Motor neuron (in vitro differentiated cells): ENCODE measurements around the gene GGT1. TPM values are rescaled to one million over a fixed set of nuclear protein-coding genes. Genes with fewer than 3 reads are reported as not detected.
"Not testable (repeated sequence)": the region's sequence is repeated elsewhere in the genome, so short reads cannot be mapped to it uniquely, and the experiment has no call there.

Source experiments
- ATAC-seq, 8 experiments: fragments of 200-7000 bp; cut with Tn5 transposase; replicated peaks in 6 of 8; 2 replicates each; pipeline ENCODE4 v1.8.0; 2021; ENCODE audit warnings: mild to moderate bottlenecking in 8 of 8, moderate library complexity in 8 of 8
- H3K27ac ChIP-seq, 2 donors: fragments of 250-450 bp; sonication (Bioruptor Pico); 2 replicates each; pipeline ENCODE4 v1.9.0; 2021; ENCODE audit warnings: antibody characterized with exemption in 2 of 2, mild to moderate bottlenecking in 2 of 2, moderate library complexity in 1 of 2
- H3K4me1 ChIP-seq, 2 donors: fragments of 250-450 bp; sonication (Bioruptor Pico); replicated peaks in 1 of 2; 2 replicates each; pipeline ENCODE4 v1.6.1; 2021; ENCODE audit warnings: antibody characterized with exemption in 2 of 2, mild to moderate bottlenecking in 2 of 2, moderate library complexity in 1 of 2
- H3K4me3 ChIP-seq, 5 donors: fragments of 250-450 bp; sonication (Bioruptor Pico); 2 replicates each; pipeline ENCODE4 v1.9.0; 2021; ENCODE audit warnings: antibody characterized with exemption in 5 of 5, mild to moderate bottlenecking in 5 of 5, moderate library complexity in 4 of 5
- WGBS, 10 experiments: fragments of 450-650 bp; shearing (Covaris generic); methylation state at CpG; one replicate each; pipeline ENCODE4 v1.0.0; 2022; 5-methylcytosine and 5-hydroxymethylcytosine counted together
- in situ Hi-C, 9 experiments: fragments of 400-800 bp; cut with MboI; loops; one replicate each; pipeline ENCODE4 v1.15.0; 2021; ENCODE audit warnings: low sequenced_read_pairs in 9 of 9, low pct_unique_long_range_greater_than_20kb in 2 of 9; ENCODE audit not compliant: unreplicated experiment in 9 of 9
- total RNA-seq, 8 experiments: library from RNA; unstranded; fragments of 300-600 nt; gene quantifications; 2 replicates each; pipeline versions ENCODE4 v1.2.3 to v1.2.4, GENCODE V29; 2022

GGT1 gene
- 1 to 10 TPM in 7 of 8 experiments, under 1 TPM in 1; 0.97 to 5.9 (median 1.9) TPM for total RNA-seq

DNA sequence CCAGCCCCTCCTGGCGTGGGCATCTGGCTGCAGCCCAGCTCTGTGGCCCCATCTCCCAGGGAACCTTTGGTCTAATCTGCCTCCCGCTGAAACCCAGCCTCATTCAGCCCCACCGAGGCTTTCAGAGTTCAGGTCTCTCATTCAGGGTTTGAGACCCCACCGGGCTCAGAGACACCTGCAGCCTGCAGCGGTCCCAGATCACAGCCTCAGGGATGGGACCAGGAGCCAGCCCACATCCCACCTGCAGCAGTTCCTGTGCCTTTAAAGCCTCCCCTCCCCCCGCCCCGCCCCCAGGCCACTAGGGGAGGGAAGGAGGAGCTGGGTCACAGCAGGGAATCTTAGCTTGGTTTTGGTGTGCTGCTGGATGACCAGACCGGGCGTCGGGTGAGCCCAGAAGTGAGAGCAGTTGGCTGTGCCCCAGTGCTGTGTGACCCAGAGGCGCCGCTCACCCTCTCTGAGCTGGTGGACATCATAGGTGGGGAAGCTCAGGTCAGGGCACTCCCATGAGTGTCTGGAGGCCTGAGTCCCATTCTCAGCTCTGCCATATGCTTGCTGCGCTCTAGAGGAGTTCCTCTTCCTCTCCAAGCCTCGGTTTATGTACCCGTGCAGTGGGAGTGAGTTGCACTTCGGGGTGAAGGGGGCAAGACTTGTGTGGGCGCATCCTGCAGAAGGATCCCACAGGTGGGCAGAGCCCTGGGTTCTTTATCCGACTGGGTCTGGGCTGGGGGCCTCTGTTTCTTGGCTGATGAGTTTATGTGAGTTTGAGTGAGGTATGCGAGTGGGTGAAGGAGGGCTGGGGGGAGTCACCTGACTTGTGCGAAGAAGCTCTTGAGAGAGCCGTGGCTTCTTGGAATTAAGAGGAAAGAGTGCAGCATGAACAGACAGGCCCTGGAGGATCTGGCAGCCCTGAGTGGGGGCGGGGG, at the start of gene GGT1:
Gene GGT1, plus strand, starts transcription at position 347 of the 923 bp plus-strand sequence. CDS start 7,889 bp downstream, outside the sequence.
- ATAC-seq, result peak in 4 of 8 experiments; percentile 1 to 25 (median 12)
- H3K27ac ChIP-seq, H3K4me3 ChIP-seq, in situ Hi-C loops, H3K4me1 ChIP-seq: not testable (repeated sequence)
- 100% methylated on average over 4 of the region's 22 CpGs; no CpG with 5 or more reads in 9 of the 10 experiments for WGBS, 10 experiments

DNA sequence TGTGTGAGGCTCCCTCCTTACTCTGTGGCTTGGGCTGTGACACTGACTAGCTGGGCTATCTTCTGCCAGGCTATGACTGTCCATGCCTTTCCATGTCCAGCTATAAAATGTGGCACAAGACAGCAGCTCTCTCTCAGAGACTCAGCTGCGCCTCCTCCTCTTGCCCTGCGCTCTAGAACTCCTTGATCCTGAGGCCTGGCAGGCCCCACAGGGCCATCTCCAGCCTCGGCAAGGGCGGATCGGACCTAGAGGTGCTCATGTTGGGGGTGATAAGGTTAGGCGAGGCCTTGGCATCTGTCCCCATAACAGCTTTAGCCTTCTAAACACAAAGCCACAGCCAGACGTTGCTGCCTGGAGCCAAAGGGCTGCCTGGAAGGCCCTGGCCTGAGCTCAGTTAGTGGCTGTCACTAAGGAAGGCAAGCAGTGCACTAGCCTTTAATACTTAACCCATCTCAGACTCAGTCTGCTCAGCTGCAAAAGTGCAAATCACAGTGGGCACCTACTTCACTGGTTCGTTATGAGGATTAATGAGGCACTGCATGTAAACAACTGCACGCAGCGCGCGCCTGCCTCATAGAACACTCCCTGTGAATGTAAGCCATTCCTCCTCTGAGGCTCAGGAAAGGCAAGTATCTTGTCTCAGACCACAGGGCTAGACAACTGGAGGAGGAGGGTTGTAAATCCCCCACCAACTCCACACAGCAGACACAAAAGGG, 49.2 kb upstream of the GGT1 start:
- no peak overlapping the region for H3K27ac ChIP-seq
- 33 to 69% (median 60%) methylated on average over 1 to 10 of the region's 12 CpGs; no CpG with 5 or more reads in 5 of the 10 experiments for WGBS, 10 experiments
- in situ Hi-C loops, result no loop called here
- ATAC-seq, result peak in 1 of 8 experiments; percentile 0
- peaks cover 12 to 19% of the 10 kb centered on the region in 2 donors for H3K4me1 ChIP-seq
- H3K4me3 ChIP-seq, result peak overlapping the region; percentile 74 to 99 (median 88)

DNA sequence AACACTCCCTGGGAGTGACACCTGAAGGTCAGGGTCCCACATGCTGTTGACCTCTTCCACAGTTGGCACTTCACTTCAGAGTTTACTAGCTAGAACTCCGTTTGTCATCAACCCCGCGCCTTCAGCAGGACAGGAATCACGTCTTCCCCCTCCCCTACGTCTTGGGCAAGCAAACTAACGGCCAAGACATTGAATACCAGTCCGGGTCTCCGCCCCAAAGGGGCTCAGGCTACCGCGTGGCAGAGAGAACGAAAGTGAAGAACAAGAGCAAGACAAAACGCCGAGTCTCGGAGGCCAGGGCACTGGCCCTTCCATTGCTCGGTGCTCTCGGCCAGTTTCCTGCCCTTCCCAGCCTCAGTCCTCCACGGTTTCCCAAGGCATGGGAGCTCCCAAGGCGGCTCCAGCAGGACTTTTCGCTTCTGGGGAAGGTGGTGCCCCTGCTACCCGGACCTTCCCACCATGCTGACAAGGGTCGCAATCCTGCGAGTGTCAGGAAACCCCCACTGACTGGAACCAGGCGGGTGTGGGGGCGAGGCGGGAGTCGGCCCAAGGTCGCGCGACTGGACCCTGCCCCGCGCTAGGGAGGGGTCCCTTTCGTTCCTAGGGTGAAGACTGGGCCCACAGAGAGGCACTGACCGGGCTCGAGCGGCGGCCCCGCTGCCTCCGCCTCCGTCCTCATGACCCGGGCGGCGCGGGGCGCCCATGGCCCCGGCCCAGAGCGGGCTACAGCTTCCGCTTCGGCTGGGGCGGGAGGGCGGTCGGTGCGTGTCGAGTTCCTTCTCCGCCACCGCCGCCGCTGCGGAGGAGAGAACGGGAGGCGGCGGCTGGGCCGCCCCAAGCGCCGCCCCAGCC, 48.5 kb upstream of the GGT1 start, which contains the start of gene GUCD1:
Gene GUCD1, minus strand, starts transcription at position 826 of the 852 bp plus-strand sequence. Its CDS starts 147 bp downstream, at position 679.
- peak within 1 kb of the TSS; percentile 83 to 91 for H3K27ac ChIP-seq
- 0 to 3% (median 0%) methylated on average over 4 to 10 of the region's 64 CpGs; no CpG with 5 or more reads in 4 of the 10 experiments for WGBS, 10 experiments
- H3K4me1 ChIP-seq, result peaks cover 12 to 19% of the 10 kb centered on the region in 2 donors
- peak within 1 kb of the TSS; percentile 74 to 99 (median 88) for H3K4me3 ChIP-seq
- in situ Hi-C loops, result no loop called here
- peak in 6 of 8 experiments; percentile 1 to 51 (median 36) for ATAC-seq

DNA sequence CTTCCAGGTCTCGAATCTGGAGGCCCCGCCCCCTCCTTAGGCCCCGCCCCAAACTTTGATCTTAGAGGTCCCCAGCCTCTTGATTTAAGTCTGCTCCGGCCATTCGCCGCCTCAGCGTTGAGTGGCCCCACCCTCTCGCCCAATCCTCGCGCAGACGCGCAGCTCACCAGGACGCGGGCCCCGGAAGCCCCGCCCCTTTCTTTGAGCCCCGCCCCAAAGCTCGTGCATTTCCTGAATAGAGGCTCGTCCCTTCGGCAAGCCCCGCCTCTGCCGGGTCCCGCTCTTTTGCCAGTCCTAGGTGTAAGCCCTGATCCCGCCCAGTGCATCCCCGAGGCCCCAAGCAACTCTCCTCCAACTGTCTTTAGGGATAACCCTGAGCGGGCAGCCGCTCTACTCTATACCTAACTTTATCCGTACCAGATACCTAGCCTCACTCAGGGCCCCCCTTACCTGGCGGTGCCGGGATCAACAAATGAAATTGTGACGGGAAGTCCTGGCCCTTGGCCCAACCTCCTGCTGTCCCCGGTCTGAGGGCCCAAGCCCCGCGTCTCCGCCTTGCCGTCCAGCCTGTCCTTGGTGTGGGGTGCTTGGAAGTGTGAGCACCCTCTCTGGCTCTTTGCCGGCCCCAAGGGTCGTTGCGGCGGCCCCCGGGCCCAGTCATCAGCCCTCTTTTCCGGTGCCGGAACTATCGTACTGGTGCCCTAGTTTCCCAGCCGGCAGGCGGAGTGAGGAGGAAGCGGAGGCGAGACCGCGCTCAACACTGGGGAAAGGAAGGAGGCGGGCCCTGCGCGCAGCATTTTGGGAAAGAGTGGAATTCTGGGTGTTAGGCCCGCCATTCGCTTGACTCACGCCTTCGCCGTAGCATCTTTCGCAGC, 47.6 kb upstream of the GGT1 start, which contains the start of gene SNRPD3:
Gene SNRPD3, plus strand, starts transcription at position 835 of the 875 bp plus-strand sequence. CDS start 1,676 bp downstream, outside the sequence.
- peak; percentile 75 to 89 (median 87) for ATAC-seq
- peak within 1 kb of the TSS; percentile 83 to 91 for H3K27ac ChIP-seq
- H3K4me1 ChIP-seq, result peaks cover 12 to 19% of the 10 kb centered on the region in 2 donors
- WGBS, 10 experiments, result 0 to 3% (median 0%) methylated on average over 1 to 21 of the region's 59 CpGs; no CpG with 5 or more reads in 7 of the 10 experiments
- in situ Hi-C loops, result no loop called here
- H3K4me3 ChIP-seq, result peak within 1 kb of the TSS; percentile 74 to 99 (median 88)

DNA sequence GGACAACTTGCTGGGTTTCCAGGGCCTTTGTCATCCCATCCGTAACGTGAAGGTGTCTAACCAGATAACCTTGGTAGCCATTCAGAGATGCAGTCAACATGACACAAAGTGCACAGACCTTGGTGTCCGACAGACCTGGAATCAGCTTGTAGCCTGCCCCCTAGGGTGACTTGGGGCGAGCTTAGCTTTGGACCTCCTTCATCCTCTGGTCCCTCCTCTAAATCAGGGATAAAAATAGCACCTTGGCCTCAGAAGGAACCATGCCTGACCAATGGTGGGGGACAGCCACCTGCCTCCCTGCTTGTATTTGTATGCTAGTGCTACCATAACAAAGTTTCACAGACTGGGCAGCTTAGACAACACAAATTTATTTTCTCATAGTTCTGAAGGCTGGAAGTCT, 43.5 kb upstream of the GGT1 start:
- 50 to 100% (median 76%) methylated on average over 1 to 4 of the region's 4 CpGs; no CpG with 5 or more reads in 3 of the 10 experiments for WGBS, 10 experiments

DNA sequence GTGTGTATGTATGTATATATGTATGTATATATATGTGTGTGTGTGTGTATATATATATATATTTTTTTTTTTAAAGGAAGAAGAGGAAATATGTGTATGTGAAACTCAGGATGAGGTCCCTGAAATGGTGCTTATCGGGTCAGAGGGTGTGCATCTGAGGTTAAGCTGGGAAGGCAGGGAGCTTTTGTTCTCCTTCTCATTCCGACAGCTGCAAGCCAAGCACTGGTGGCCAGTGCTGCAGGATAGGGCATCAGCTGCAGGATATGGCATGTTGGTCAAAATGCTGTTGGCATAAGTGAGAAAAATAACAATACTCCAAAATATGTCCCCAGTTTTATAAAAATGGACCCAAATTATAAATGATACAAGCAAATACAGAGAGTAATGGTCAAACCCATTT, 39.7 kb upstream of the GGT1 start:
- Histone ChIP-seq H3K4me1 (no peaks in the 10 kb centered on the region), H3K27ac (no peak overlapping the region), H3K4me3 (no peak overlapping the region)
- no peak for ATAC-seq
- WGBS, 10 experiments, result 100% methylated on average over 1 to 2 of the region's 2 CpGs; no CpG with 5 or more reads in 6 of the 10 experiments
- in situ Hi-C loops, result no loop called here

More for the DNA sequence above, 43.5 kb upstream of the GGT1 start:
- ATAC-seq, result no peak
- Histone ChIP-seq H3K27ac (no peak overlapping the region), H3K4me1 (peaks cover 0 to 8% of the 10 kb centered on the region in 2 donors), H3K4me3 (no peak overlapping the region)
- in situ Hi-C loops, result no loop called here

DNA sequence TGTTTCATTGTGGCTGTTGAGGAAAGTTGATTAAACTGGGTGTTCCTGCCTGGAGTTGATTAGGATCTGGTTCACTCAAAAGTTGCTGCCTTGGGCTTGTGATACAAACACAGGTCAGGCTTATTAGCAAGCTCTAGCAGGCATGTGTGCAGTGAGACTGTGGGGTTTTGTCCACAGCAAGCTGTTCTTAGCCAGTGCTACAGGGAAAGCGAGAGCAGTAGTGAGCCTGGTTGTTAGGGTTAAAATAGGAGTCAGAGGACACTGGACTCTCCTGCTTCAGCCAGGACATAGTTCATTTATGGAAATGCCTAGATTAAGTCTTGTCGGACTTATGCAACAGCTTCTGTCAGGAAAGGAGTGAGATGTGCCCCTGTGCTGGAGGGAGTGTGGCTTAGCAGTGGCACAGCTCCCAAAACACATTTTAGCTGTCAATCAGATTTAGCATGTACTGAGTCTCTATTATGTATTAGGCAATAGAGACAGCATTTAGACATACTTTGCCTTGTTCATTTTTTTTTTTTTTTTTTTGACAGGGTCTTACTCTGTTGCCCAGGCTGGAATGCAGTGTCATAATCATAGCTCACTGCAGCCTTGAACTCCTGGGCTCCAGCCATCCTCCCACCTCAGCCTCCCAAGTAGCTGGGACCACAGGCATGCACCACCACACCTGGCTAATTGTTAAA, 38.5 kb upstream of the GGT1 start:
- H3K27ac ChIP-seq, result no peak overlapping the region
- WGBS, 10 experiments, result 60 to 100% (median 83%) methylated on average over 1 to 2 of the region's 2 CpGs; no CpG with 5 or more reads in 5 of the 10 experiments
- peak in 3 of 8 experiments; percentile 78 to 93 (median 90) for ATAC-seq
- no peak overlapping the region for H3K4me3 ChIP-seq
- no peaks in the 10 kb centered on the region for H3K4me1 ChIP-seq
- in situ Hi-C loops, result no loop called here

DNA sequence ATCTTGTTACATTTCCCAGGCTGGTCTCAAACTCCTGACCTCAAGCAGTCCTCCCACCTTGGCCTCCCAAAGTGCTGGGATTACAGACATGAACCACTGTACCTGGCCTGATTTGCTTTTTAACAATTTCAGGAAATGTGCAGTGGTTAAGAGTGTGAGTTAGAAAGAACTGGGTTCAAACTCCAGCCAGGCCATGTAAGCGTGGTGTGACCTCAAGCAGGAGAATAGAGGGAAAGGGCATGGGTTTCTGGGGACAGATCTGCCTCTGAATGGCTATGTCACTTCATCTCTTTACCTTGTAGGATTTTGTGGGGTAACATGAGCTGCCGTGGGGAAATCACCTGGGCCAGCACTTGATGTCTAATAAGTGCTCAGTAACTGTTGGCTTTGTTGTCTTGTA, 37.9 kb upstream of the GGT1 start:
- in situ Hi-C loops, result no loop called here
- Histone ChIP-seq H3K4me3 (no peak overlapping the region), H3K4me1 (no peaks in the 10 kb centered on the region), H3K27ac (no peak overlapping the region)
- ATAC-seq, result no peak
- 100% methylated on average over 1 to 2 of the region's 2 CpGs; no CpG with 5 or more reads in 6 of the 10 experiments for WGBS, 10 experiments

DNA sequence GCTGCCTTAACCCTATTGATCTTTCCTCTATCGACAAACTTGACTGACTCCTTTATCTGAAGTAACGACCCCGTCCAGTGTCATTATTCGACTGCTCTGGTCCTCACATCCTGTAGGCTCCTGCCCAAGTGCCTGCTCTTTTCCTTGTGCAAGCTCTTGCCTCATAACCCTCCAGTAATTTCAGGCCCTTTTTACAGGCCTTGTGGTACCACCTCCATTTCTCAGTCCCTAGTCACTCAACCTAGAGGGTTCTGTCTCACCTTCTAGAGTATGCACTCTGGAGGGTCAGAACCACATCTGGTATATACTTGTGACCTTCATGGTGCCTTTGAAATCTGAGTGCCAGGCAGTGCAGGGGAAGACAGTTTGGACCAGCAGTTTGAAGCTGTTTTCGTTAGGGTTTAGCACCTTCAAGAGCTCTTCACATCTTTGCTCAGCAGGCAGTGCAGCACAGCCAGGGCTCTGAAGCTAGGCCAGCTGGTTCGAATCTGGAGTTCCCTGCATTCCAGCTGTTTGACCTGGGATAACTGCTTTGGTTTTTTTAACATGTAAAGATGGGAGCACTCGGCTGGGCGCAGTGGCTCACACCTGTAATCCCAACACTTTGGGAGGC, 36.0 kb upstream of the GGT1 start:
- H3K27ac ChIP-seq, result no peak overlapping the region
- no peak overlapping the region for H3K4me3 ChIP-seq
- no peak for ATAC-seq
- in situ Hi-C loops, result no loop called here
- no peaks in the 10 kb centered on the region for H3K4me1 ChIP-seq
- 80 to 100% (median 95%) methylated on average over 1 to 7 of the region's 8 CpGs; no CpG with 5 or more reads in 2 of the 10 experiments for WGBS, 10 experiments

DNA sequence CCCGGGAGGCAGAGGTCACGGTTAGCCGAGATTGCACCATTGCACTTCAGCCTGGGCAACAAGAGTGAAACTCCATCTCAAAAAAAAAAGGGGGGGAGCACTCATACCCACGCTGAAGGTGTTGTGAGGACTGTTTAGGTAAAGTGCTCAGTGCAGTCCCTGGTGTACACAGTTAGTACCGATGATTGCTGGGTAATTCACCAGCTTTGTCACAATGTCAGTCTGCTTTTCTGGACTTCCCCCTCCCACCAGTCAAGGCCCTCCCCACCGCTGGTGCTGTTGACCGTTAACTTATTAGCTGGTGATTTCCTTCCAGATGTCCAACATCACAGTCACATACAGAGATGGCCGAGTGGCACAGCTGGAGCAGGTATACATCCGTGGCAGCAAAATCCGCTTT, 35.3 kb upstream of the GGT1 start:
- WGBS, 10 experiments, result 67 to 100% (median 90%) methylated on average over 1 to 7 of the region's 10 CpGs; no CpG with 5 or more reads in 2 of the 10 experiments
- in situ Hi-C loops, result no loop called here
- H3K4me3 ChIP-seq, result no peak overlapping the region
- H3K4me1 ChIP-seq, result no peaks in the 10 kb centered on the region
- no peak for ATAC-seq
- no peak overlapping the region for H3K27ac ChIP-seq

DNA sequence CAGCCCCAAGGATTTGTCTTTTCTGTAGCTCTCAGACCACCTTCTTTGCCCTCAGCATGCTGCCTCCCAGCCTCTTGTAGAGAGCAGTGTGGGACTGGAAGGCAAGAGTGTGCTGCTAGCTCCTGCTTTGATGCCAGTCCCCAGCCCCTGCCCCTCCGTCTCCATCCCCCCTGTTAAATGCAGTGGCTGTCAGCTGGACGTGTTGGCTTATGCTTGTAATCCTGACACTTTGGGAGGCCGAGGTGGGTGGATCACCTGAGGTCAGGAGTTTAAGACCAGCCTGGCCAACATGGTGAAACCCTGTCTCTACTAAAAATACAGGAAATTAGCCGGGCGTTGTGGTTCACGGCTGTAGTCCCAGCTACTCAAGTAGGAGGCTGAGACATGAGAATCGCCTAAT, 31.7 kb upstream of the GGT1 start:
- no peaks in the 10 kb centered on the region for H3K4me1 ChIP-seq
- no peak for ATAC-seq
- H3K27ac ChIP-seq, result no peak overlapping the region
- WGBS, 10 experiments, result 74 to 100% (median 87%) methylated on average over 1 to 5 of the region's 7 CpGs; no CpG with 5 or more reads in 6 of the 10 experiments
- no peak overlapping the region for H3K4me3 ChIP-seq
- in situ Hi-C loops, result no loop called here
